T-helper 2 cell (primary cell): ENCODE data around the gene DES.

ENCODE experiments used
- DNase-seq, 5 experiments: peaks; one replicate each; pipeline versions ENCODE4 v3.0.0 to v3.0.0-alpha.2; 2012 to 2022

The DES gene

DNA sequence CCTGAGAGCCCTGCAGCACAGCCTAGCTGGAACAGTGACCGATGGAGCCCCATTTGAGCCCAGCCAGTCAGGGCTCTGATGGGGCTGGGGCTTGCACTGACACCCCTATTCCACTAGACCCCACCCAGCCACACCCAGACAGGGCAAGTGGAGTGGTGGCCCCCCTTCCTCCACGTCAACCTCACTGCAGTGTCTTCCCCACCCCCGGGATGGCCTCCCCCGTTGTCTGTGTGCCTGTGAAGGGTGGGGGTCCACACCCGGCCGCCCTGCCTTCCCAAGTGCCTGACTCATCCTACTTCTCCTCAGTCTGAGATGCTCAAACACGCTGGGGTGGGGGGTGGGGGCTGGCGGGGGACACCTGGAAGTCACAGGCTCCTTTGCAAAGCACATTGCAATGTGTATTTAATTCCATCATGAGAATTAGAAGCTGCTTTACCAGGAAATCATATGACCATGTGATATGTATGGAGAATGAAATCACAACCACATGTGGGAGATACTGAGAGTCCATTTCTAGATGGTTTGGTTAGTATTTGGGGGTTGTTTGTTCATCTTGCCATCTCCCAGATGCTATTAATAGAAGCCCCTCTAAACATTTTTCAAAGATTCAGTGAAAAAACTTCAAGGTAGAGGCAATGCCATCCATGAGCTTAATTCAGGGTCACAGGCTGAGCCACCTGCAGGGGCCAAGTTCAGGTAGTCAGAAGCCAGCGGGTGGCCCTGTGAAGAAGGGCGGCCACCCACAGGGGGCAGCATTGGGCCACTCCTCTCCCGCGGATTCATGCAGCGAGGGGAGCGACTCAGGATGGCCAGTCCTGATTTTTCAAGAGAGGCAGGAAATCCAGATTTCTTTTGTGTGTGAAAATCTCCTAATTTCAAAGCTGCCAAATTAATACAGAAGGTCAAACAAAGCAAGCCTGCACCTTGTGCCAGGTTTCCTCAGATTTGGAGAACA is 57.8 kb downstream of the DES start:
- peak in 3 of 5 experiments; percentile 39 to 54 (median 46) for DNase-seq
